Renal cortical epithelial cell (primary cell): Measurements from ENCODE around the gene FOXA3. TPM values are rescaled to one million over a fixed set of nuclear protein-coding genes. Genes with fewer than 3 reads are reported as not detected.

Experiments used
- DNase-seq: peaks from one replicate; pipeline ENCODE4 v3.0.0-alpha.2; 2011; ENCODE audit warnings: low read depth
- total RNA-seq: library from RNA; depleted of rRNA; stranded (reverse); fragments of >200 nt; gene quantifications from 2 replicates; pipeline ENCODE4 v1.2.3, GENCODE V29; 2014

The FOXA3 gene
- 0.52 and 1.5 TPM in 2 replicates for total RNA-seq

DNA sequence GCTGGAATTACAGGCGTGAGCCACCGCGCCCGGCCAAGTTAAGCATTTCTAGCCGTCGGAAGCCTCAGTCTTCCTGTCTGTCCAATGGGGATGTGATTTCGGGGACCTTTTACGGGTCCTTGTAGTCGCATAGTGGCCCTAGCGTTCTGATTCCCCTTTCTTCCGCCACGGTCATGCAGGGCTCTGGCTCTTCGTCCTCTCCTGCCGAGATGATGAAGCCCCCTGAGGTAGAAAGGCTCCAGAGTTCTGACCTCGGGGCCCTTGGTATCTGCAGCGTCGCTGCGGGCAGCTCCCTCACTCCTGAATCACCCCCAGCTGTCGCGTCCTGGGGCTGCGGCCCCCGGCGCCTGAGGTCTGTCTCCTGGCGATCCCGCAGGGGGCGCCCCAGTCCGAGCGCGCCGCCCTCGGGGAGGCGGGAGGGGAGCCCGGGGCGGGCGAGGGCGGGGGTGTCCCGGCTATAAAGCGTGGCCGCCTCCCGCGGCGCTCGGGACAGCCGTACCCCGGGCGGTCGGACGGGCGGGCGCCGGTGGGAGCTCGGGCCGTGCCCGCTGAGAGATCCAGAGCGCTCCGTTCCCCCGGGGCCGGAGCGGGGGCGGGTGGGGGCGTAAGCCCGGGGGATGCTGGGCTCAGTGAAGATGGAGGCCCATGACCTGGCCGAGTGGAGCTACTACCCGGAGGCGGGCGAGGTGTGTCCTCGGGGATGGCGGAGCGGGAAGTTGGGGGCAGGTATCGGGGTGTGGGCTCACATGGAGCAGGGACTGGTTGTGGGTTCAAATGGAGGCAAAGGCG lies at the start of gene FOXA3:
FOXA3 (plus strand) TSS at position 487 of the 789 bp plus-strand sequence; CDS start at position 618, 131 bp downstream.
- no peak for DNase-seq

DNA sequence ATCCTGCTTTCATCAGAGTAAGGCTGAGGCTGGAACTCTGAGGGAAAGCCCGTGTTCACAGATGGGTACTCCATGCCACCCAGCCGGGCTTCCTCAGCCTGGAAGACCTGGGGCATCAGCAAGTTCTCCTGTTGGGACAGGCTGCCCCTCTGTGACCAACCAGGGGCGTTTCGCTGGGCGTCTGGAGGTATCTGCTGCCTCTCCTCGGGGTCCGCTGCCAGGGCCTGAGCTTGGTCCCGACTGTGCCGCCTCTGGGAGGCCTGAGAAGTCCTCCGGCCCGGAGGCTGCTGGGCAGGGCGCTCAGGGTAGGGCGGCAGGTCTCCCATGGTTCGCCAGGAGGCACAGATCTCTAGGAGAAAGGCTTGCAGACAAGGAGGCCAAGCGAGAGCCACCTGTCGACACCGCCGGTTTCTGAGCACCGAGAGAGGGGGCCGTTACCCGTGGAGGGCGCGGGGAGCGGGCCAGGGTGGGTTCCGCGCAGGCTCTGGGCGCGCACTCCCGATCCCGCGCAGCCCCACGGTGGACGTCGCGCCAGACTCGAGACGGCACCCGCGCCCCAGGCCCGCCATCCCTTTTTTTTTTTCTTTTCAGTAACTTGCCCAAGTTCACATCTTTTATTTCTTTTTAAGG lies 49.2 kb upstream of the FOXA3 start, which contains the start of gene RSPH6A:
RSPH6A (minus strand) TSS at position 458 of the 630 bp plus-strand sequence; CDS start at position 326, 132 bp downstream.
- no peak for DNase-seq

DNA sequence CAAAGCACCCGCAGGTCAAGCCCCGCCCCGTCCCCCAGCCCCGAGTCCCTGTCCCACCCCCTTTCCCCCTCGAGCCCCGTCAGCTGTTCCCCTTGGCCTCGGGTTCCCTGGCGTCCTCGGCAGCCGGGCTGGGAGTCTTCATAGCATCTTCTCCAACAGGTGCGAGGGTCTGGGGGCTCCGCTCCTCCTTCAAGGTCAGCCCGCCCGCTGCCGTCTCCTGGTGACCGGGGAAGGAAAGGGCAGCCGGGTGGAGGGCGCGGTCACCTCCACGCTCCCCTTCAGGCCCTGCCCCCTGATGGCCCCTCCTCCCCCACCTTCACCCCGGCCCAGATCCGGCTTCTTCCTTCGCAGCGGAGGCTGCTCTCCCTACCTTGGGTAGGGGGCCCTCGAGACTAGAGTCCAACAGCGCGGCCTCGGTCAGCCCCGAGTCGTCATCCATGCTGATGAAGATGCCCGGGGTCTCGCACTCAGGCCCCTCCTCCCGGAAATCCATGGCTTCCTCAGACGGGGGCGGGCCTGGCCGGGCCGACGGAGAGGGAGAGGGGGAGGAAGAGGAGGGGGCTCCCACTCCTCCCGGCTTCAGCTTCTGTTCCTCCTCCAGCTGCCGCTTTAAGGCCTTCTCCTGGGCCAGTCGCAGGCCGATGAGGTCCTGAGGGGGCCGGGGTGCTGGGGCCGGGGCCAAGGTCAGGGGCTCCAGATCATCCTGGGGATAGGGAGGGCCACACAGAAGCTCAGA lies 48.5 kb upstream of the FOXA3 start:
- no peak for DNase-seq

DNA sequence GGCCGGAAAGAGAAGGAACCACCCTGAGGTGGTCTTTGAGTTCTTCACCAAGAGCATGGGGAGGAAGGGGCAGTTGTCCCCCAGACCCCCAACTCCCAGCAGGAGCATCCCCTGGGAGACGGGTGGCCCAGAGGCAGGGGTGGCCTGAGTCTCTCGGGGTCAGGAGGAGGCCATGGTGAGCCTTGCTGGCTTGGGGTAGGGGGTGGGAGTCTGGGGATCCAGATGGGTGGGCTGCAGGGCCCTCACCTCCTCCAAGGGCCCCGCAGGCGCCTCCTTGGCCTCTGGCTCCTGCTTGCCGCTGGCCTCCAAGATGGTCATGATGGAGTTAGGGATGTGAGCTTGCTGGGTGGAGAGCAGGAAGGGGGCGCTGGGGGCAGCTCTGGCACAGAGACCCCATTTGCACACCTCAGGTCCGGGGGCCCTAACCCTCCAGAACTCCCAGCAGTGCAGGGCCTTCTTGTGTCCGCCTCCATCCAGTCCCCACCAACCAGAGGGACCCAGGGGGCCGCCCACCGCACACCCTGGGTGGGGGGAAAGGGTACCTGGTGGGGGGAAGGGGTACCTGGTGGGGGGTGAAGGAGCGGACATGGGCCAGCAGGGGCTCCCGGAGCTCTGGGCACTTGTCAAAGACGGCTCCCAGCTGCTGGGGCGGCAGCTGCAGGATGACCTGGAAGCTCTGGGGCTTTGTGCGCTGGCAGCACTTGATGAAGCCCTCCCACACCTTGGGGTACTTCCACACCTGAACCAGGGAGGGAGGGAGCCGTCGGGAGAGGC lies 47.7 kb upstream of the FOXA3 start:
- DNase-seq: no peak

DNA sequence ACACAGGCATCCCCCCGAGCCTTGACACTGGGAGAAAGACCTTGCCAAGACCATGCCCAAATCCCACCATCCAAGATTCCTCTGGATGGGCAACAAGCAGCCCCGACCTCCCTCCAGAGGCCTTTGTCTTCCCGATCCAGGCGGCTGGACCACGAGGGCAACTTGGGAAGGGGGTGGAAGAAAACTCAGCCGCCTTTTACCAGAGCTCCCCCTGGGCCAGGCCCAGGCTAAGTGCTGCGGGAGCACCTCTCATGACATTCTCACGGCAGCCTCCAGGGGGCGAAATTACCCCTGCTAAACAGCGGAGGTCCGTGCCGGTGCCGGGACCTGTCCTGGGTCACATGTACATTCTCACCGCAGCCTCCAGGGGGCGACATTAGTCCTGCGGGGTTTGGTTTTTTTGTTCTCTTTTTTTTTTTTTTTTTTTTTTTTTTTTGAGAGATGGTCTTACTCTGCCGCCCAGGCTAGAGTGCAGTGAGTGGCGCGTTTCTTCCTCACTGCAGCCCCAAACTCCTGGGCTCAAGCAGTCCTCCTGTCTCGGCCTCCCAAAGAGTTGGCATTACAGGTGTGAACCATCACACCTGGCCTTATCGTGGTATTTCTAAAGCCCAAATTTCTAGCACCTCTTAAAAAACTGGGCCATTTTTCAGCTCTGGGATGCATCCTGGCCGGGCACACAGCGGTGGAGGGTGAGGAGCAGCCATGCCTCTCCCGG lies 47.0 kb upstream of the FOXA3 start:
- peak; percentile 86 for DNase-seq

DNA sequence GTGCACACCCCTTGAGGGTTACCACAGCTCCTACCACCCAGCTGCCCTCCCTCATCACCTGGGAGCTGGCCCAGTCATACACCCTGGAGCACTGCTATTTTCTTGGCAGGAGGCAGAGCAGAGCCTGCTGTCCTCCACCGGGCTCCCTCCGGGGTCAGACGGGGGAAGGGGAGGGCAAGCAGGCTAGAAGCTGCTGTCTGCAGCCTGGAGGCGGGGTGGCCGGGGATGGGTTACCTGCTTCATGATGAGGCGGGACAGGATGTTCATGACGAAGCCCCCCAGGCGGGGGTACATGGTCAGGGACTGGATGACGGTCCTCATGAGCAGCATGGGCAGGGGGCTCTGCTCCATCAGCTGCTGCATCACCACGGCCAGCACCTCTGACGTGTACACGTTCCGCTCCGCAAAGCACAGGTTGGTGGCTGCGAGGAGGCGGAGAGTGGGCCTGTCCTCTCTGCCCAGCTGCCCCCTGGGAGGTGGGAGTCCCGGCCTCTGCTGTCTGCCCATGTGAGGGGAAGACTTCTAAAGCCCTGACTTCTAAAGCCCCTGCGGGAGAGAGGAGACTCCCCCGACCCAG lies 46.3 kb upstream of the FOXA3 start:
- peak; percentile 16 for DNase-seq

DNA sequence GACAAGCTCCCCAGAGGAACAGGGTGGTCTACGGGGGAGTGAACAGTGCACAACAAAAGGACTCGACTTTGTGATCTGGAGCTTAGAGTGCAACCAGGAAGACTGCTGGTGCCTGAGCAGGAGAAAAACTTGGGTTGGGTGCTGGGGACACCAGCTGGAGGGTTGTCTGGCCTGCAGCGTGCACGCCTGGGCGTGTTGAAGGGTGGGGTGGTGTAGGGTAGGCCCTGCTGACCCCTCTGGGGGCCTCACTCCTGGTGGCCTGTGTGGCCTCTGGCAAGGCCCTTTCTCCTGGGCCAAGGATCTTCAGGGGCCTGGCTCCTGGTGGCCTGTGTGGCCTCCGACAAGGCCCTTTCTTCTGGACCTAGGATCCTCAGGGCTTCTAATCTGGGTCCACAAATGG lies 44.4 kb upstream of the FOXA3 start:
- DNase-seq: no peak

DNA sequence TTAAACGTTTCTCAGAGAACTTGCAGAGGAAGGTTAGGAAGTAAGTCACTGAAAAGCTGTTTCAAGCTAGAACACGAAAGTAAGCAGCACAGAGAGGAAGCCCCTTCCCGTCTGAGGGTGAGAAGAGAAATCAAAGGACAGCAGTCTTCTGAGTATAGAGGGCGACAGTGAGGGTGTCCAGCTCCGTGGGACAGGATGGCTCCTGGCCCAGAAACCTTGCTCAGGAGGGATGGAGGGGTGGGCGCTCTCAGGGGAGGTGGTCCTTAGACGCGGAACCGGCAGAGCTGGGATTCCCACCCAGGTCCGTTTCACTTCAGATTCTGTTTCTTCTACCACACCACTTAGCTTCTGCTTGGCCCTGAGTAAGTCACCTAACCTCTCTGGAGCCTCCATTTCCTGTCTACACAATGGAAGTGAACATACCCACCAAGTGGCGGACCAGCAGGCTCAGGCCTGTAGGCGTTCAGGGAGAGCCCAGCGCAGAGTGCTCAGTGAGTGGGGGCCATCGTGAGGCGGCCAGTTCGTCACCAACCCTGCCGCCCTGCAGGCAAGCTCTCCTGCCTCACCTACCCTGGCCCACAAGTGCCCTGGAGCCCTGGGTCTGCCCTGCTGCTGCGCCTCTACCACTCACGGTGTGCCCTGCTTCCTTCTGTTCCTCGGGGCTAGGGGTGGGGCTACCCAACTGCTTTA lies 43.6 kb upstream of the FOXA3 start:
- DNase-seq: no peak

DNA sequence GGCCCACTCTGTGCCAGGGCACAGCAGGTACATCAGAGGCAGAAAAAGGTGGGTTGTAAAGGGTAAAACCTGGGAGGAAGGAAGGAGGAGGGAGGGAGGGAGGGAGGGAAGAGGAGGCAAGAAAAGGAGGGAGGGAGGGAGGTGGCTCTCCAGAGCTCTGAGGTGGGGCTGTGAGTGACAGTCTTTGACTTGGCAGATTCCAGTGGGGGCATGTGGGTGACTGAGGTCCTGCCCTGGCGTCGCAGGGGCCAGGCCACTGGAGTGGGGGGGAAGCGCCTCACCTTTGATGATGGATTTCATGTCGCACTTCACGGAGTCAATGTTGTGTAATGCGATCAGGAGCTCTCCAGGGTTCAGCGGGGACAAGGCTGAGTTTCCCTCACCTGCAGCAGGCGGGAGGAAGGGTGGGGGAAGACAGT lies 43.0 kb upstream of the FOXA3 start:
- no peak for DNase-seq

DNA sequence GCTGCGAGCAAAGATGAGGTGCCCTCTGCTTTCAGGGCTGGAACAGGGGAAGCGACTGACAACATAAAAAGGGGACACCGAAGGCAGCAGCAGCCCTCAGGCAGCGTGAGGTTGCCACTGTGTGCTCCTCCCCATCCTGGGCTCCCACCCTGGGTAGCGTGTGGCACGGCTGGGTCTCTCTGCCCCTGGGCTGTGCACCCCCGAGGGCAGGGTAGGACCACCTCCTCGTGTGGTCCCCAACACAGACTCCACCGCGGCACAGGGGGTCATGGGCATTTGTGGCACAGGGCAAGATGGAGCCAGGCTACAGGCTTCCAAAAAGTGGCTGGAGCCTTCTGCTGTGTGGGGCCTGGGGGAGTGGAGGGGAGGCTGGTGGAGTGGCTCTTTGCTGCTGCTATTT lies 42.6 kb upstream of the FOXA3 start:
- DNase-seq: no peak

DNA sequence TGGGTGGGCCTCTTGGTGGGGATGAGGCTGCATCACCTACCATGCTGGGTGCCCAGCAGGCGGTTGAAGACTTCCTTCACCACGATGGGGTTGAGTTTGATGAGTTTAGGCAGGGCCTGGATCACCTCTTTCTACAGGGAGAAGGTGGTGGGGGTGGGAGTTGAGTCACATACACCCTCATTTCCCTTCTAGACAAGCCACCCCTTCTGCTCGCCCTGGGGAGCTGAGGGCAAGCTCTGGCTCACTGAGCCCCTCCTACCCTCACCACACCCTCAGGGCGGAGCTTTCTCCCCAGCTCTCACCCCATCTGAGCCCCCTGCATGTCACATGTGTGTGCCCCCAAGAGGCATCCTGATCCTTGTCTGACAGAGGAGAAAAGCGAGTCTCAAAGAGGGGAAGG lies 41.4 kb upstream of the FOXA3 start:
- no peak for DNase-seq

DNA sequence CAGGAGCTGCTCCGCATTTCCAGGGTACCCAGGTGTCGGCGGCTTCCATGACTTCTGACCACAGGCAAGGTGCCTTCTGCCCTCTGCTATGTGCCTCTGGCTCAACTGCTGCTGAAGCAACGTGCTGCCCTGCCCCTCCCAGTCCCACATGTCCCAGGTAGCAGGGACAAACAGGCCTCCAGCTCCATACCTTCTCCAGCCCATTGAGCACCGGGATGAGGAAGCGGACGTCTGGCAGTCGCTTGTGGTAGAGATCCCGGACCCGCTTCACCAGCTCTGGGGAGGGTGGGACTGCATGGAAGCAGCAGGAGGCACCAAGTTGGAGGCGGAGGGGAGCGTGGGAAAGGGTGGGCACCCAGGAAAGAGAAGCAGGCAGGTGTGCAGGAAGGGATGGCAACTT lies 40.9 kb upstream of the FOXA3 start:
- DNase-seq: no peak

DNA sequence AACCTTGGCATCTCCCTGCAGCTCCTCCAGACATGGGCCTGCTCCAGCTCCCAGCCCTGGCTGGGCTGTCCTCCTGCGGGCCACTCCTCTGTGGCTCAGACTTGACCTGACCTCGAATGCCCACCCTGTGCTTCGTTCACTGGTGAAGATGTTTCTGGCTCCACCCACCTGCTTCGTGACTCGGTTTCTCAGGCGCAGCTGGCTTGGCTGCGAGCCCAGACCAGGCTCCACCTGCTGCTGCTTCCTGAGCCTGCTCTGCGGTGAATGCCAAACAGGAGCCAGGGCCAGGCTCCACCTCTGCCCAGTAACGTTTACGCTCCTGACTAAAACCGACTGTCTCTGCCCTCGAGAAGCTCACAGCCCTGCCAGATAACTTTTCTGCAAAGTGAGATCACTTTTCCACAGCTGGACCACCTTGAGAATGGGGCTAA lies 40.1 kb upstream of the FOXA3 start:
- DNase-seq: peak; percentile 34

DNA sequence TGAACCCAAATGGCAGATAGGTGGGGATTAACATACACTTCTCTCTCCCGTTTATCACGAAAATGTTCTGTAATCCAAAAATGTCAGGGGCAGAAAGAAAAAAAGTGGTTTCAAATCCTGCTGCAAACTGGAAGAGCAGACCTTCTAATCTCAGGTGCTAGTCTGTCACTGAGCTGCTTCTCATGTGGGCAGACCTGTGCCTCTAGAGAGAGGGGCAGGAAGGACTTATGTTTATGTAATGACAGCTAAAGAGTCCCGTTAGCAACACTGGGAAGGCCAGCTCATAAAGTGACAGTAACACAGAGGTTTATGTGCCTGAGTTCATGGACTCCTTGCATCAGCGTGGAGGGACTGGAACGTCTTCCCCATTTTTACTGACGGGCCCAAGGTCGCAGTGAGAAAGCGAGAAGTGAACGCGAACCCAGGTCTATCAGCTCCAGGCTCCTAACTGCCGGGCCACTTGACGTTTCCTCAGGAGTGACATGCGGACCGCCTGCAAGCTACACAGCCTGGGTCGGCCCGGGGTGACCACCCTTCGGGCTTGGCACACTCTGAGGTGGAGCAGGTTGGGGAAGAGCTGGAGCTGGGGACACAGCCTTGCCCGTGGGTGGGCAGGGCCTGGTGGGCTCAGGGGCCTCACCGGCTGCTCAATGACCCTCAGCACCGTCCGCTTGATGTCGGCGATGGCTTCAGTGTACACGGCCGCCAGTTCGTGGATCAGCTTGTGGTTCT lies 39.4 kb upstream of the FOXA3 start:
- no peak for DNase-seq

DNA sequence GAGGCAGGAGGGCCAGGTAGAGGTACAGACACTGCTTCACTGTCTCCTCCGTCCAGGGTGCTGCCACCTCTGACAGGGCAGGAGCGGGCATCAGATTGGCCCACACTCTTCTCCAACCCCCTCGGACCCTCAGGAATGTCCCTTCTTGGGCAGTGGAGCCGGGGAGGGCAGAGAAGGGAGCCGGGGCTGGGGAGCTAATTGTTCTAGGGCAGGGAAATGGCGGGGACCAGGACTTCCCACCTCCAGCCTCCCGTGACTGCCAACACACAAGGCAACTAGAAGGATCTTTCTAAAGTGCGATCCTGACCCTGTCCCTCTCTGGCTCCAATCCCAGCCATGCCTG lies 38.9 kb upstream of the FOXA3 start:
- no peak for DNase-seq

DNA sequence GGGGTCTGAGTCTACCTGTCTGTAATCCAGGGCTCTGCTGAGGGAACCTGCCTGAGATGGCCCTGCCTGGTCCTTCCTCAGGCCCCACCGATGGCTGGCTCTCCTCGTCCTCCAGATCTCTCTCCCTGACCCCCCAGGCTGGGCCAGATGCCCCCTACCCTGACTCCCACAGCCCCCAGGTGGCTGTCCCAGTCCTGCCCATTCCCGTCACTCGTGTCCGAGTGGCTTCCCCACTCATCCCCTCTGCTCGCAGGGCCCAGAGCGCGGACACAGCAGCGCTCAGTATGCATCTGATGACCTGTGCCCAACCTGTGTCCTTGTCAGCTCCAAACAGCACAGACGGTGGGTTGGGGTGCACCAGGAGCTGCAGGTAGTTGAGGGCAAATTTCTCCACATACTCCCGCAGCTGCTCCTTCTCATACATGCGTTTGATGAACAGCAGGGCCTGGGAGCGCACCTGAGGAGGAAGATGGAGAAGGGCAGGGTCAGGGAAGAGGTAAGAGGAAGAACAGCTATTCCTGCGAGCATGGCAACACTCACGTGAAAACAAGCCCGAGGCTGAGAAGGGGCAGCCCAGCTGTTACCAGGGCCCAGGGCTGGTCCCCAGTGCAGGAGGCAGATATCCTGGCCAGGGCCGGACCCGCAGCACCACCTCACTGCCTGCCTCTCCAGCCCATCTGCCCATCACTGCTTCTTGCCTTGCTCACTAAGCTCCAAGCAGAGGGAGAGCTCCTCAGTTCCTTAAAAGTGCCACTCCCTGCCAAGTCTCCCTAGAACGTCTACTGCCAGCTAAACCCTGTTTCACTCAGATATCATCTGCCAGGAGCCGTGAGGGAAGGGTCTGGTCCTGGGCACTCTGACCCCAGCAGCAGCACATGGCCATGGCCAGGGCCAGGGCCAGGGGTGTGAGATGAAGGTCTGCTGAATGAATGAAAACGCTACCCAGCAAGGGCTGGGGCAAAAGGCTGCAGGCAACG lies 37.9 kb upstream of the FOXA3 start:
- no peak for DNase-seq

DNA sequence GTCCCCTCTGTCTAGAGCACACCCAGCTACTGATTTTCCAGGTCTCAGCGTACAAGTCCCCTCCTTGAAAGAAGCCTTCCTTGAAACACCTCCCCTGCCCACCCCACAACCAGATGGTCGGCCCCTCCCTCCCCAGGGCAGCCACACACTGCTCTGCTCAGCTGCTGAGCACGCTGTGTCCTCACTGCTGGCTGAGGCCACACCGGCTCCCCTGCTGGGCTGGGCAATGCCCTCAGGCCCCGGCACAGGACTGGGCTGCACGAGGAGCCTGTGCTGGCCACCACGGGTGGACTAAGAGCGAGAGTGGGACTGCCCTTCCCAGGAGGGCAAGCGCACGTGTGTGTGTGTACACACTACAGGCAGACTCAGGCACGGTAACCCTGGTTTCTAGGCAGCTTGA lies 37.2 kb upstream of the FOXA3 start:
- DNase-seq: no peak

DNA sequence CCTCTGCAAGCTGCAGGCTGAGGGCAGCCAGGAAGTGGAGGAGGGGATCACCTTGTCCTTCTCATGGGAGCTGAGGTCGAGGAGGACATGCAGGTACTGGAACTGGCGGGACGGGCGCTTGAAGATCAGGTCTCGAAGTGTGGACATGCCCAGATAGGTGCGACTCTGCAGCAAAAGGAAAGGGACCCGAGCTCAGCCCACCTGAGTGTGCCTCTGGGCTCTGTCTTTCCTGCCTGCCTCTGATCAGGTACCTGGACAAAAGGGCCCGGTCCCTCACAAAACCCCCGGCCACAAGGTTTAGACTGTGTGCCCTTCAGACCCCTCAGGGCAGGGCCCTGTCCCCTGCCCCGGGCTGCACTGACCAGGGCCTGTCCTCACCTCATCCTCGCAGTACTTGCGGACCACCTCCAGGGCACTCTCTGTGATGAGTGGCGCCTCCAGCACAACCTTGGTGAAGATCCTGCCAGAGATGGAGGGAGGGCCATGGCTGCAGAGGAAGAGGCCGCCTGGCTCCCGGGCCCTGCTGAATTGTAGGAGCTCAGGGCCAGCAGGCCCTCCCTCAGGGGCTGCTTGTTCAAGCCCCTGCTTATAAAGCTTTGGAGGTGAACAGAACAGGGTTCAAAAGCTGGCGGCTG lies 36.5 kb upstream of the FOXA3 start:
- DNase-seq: no peak
